HepG2 (cell line): ENCODE measurements around the gene RPS6KA2.

Experiments
- E2F1 ChIP-seq: sonication (generic); formaldehyde crosslinking; IDR thresholded peaks from 2 replicates; pipeline ENCODE4 v1.5.0; 2020; ENCODE audit warnings: missing genetic modification reagents
- EP300 ChIP-seq, 3 experiments: sonication (generic) in 1 of 3; formaldehyde crosslinking in 1 of 3; IDR thresholded peaks; 2 replicates each; pipeline versions ENCODE4 v1.5.1 to v1.6.1; 2011 to 2020; ENCODE audit warnings: low read depth in 2 of 3, low read length in 2 of 3, borderline replicate concordance in 1 of 3, improper control_type of control experiment in 1 of 3, mild to moderate bottlenecking in 1 of 3, missing genetic modification reagents in 1 of 3, moderate library complexity in 1 of 3
- HMGXB4 ChIP-seq, 2 experiments: sonication (generic) in 1 of 2; formaldehyde crosslinking in 1 of 2; IDR thresholded peaks; 2 replicates each; pipeline versions ENCODE4 v1.4.0 to v1.6.1; 2018 to 2020; ENCODE audit warnings: missing genetic modification reagents in 2 of 2, borderline replicate concordance in 1 of 2, low read depth in 1 of 2, mild to moderate bottlenecking in 1 of 2, missing biosample characterization in 1 of 2
- SRF ChIP-seq: IDR thresholded peaks from 2 replicates; pipeline ENCODE4 v1.6.1; 2011; ENCODE audit warnings: mild to moderate bottlenecking, low read depth, low read length, moderate library complexity
- ZBTB8A ChIP-seq: sonication (generic); formaldehyde crosslinking; IDR thresholded peaks from 2 replicates; pipeline ENCODE4 v1.4.0; 2020; ENCODE audit warnings: mild to moderate bottlenecking, low read depth, missing genetic modification reagents, borderline replicate concordance
- ZNF335 ChIP-seq: sonication (generic); formaldehyde crosslinking; IDR thresholded peaks from 2 replicates; pipeline ENCODE4 v1.4.0; 2020; ENCODE audit warnings: missing genetic modification reagents
- TF ChIP-seq, protein P1 (sequence below): sonication (generic); formaldehyde crosslinking; IDR thresholded peaks from 2 replicates; pipeline ENCODE4 v1.4.0; 2020; ENCODE audit warnings: mild to moderate bottlenecking, missing genetic modification reagents

DNA sequence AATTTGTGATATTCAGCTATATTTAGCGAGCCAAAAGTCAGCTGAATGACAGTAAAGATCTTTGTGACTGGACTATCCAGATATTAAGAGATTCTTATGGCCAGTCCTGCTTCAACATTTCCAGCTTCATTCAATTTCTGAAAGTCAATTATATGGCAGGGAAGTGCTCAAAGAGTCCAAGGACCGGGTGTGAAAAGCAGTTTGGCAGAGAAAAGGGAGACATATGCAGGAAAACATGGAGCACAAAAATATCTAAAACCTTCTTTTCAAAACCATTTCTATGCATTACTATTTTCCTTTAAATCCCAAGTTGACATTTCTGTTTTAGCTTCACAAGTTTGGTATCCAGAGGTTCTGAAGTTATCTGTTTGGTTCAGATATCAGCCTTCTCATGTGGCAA lies 249.3 kb downstream of the RPS6KA2 start:
- TF ChIP-seq EP300 (IDR thresholded peaks at IDR 0.05; ENCODE audit: low read depth in 2 of 2, low read length in 2 of 2) (no peak), EP300 (CRISPR knock-in tag; IDR thresholded peaks at IDR 0.05; ENCODE audit: borderline replicate concordance) (no peak), E2F1 (no peak), HMGXB4 (CRISPR knock-in tag; IDR thresholded peaks at IDR 0.05; ENCODE audit: borderline replicate concordance in 1 of 2, low read depth in 1 of 2) (no peak), SRF (no peak), ZNF335 (CRISPR knock-in tag) (no peak), ZBTB8A (CRISPR knock-in tag) (no peak)
- TF ChIP-seq, protein P1, sequence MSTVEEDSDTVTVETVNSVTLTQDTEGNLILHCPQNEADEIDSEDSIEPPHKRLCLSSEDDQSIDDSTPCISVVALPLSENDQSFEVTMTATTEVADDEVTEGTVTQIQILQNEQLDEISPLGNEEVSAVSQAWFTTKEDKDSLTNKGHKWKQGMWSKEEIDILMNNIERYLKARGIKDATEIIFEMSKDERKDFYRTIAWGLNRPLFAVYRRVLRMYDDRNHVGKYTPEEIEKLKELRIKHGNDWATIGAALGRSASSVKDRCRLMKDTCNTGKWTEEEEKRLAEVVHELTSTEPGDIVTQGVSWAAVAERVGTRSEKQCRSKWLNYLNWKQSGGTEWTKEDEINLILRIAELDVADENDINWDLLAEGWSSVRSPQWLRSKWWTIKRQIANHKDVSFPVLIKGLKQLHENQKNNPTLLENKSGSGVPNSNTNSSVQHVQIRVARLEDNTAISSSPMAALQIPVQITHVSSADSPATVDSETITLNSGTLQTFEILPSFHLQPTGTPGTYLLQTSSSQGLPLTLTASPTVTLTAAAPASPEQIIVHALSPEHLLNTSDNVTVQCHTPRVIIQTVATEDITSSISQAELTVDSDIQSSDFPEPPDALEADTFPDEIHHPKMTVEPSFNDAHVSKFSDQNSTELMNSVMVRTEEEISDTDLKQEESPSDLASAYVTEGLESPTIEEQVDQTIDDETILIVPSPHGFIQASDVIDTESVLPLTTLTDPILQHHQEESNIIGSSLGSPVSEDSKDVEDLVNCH (CRISPR knock-in tag), result no peak
